ENCODE data around the gene ACTL6B. TPM values are rescaled to one million over a fixed set of nuclear protein-coding genes. Genes with fewer than 3 reads are reported as not detected.

The ACTL6B gene
- total RNA-seq, 1 experiment from 2014 or later, result not detected

- Histone ChIP-seq H3K4me2 (no peak overlapping the region), H3F3A (ENCODE audit: insufficient read depth, low read depth) (peaks cover 19% of the 10 kb centered on the region; the same call in 1 of the 2 replicates), H3K9me2 (ENCODE audit: insufficient read depth) (no peaks in the 10 kb centered on the region), H2AFZ (no peak overlapping the region), H3K27me3 (ENCODE audit: insufficient read depth, low read depth) (no peaks in the 10 kb centered on the region), H3K36me3 (ENCODE audit: low read depth) (no peaks in the 10 kb centered on the region), H4K20me1 (ENCODE audit: insufficient read depth) (peaks cover 27% of the 10 kb centered on the region; the same call in 1 of the 2 replicates), H3K9me3 (ENCODE audit: insufficient read depth, low read depth) (no peaks in the 10 kb centered on the region), H3K4me1 (replicated peaks; ENCODE audit: insufficient read depth) (no peaks in the 10 kb centered on the region), H3K4me3 (no peak overlapping the region), H3K79me2 (ENCODE audit: low read depth) (peaks cover 14% of the 10 kb centered on the region), H3K27ac (no peak overlapping the region)
- DNase-seq, result no peak
- ChIA-PET POLR2A (ENCODE audit: unreplicated experiment) (interaction anchor here (0.5 to 0.7 kb wide), 2 partner anchors 117 to 139 kb away, joined by 4 to 6 read pairs; no protein-coding TSS in a partner anchor), CTCF (no interaction called here)
- no TSS peak for BruUV-seq (replicated peaks)
- intact Hi-C loops (cut with micrococcal nuclease; ENCODE audit: unreplicated experiment), result no loop called here
- TF ChIP-seq EZH2 (IDR thresholded peaks at IDR 0.05; ENCODE audit: low read depth) (no peak), CTCF (conservative IDR thresholded peaks at IDR 0.05) (no peak)
These were observed 28.3 kb upstream of the ACTL6B start for GRCh38 chr7:100684534-100685042.

GRCh38 chr7:100683659-100684533 lies 27.6 kb upstream of the ACTL6B start:
- no peaks in the 10 kb centered on the region for H3K9me2 ChIP-seq (ENCODE audit: insufficient read depth)
- no peak overlapping the region for H3K27ac ChIP-seq
- H3K4me2 ChIP-seq, result no peak overlapping the region
- H3K4me1 ChIP-seq (replicated peaks; ENCODE audit: insufficient read depth), result no peaks in the 10 kb centered on the region
- no peak for DNase-seq
- no TSS peak for BruUV-seq (replicated peaks)
- H3K27me3 ChIP-seq (ENCODE audit: insufficient read depth, low read depth), result no peaks in the 10 kb centered on the region
- intact Hi-C loops (cut with micrococcal nuclease; ENCODE audit: unreplicated experiment), result no loop called here
- peaks cover 25% of the 10 kb centered on the region; the same call in 1 of the 2 replicates for H3F3A ChIP-seq (ENCODE audit: insufficient read depth, low read depth)
- H3K4me3 ChIP-seq, result no peak overlapping the region
- peaks cover 7% of the 10 kb centered on the region for H3K79me2 ChIP-seq (ENCODE audit: low read depth)
- H2AFZ ChIP-seq, result no peak overlapping the region
- TF ChIP-seq CTCF (conservative IDR thresholded peaks at IDR 0.05) (no peak), EZH2 (IDR thresholded peaks at IDR 0.05; ENCODE audit: low read depth) (no peak)
- ChIA-PET POLR2A (ENCODE audit: unreplicated experiment) (interaction anchor here (0.5 kb wide), 1 partner anchor 138 kb away, joined by 4 read pairs; no protein-coding TSS in a partner anchor), CTCF (no interaction called here)
- no peaks in the 10 kb centered on the region for H3K9me3 ChIP-seq (ENCODE audit: insufficient read depth, low read depth)
- H3K36me3 ChIP-seq (ENCODE audit: low read depth), result no peaks in the 10 kb centered on the region
- H4K20me1 ChIP-seq (ENCODE audit: insufficient read depth), result peaks cover 26% of the 10 kb centered on the region; the same call in 1 of the 2 replicates

GRCh38 chr7:100682991-100683658 lies 26.9 kb upstream of the ACTL6B start:
- no peaks in the 10 kb centered on the region for H3K4me1 ChIP-seq (replicated peaks; ENCODE audit: insufficient read depth)
- no peak overlapping the region for H3K4me2 ChIP-seq
- H3F3A ChIP-seq (ENCODE audit: insufficient read depth, low read depth), result peaks cover 25% of the 10 kb centered on the region; the same call in 1 of the 2 replicates
- peaks cover 27% of the 10 kb centered on the region for H4K20me1 ChIP-seq (ENCODE audit: insufficient read depth)
- intact Hi-C loops (cut with micrococcal nuclease; ENCODE audit: unreplicated experiment), result no loop called here
- peaks cover 3% of the 10 kb centered on the region; the same call in 1 of the 2 replicates for H3K36me3 ChIP-seq (ENCODE audit: low read depth)
- H3K9me2 ChIP-seq (ENCODE audit: insufficient read depth), result no peaks in the 10 kb centered on the region
- no peaks in the 10 kb centered on the region for H3K9me3 ChIP-seq (ENCODE audit: insufficient read depth, low read depth)
- TF ChIP-seq CTCF (conservative IDR thresholded peaks at IDR 0.05), result no peak
- no peak for TF ChIP-seq EZH2 (IDR thresholded peaks at IDR 0.05; ENCODE audit: low read depth)
- no peaks in the 10 kb centered on the region for H3K79me2 ChIP-seq (ENCODE audit: low read depth)
- BruUV-seq (replicated peaks), result no TSS peak
- CTCF ChIA-PET, result interaction anchor here (0.6 kb wide), 2 partner anchors 34 to 62 kb away, joined by 6 to 7 read pairs; no protein-coding TSS in a partner anchor
- no peak for DNase-seq
- POLR2A ChIA-PET (ENCODE audit: unreplicated experiment), result interaction anchor here (0.6 kb wide), 1 partner anchor 246 kb away, joined by 3 read pairs; no protein-coding TSS in a partner anchor
- no peak overlapping the region for H2AFZ ChIP-seq
- no peaks in the 10 kb centered on the region for H3K27me3 ChIP-seq (ENCODE audit: insufficient read depth, low read depth)
- H3K4me3 ChIP-seq, result no peak overlapping the region
- no peak overlapping the region for H3K27ac ChIP-seq

Measured in PC-9 (cell line).